ENCODE data around the gene ABLIM3. TPM values are rescaled to one million over a fixed set of nuclear protein-coding genes. Genes with fewer than 3 reads are reported as not detected.
A peak's percentile ranks its signal among the peaks of the same experiment; 100 is the strongest.

ABLIM3 gene
- not detected for total RNA-seq

GRCh38 chr5:149141224-149141956, at the start of gene ABLIM3:
Gene ABLIM3 (plus strand): TSS chr5:149141493. CDS start chr5:149142096, 603 bp downstream.
- peak; percentile 67 for DNase-seq
- CTCF ChIA-PET: interaction anchor here (0.5 to 4.2 kb wide), 32 partner anchors 8 to 408 kb away, joined by 3 to 39 read pairs (median 3); partner anchors contain the start of gene AFAP1L1
- no peak within 1 kb of the TSS for H3K27ac Mint-ChIP-seq
- H3K36me3 Mint-ChIP-seq (ENCODE audit: low read depth): no peaks in the 10 kb centered on the region
- H3K9me3 Mint-ChIP-seq: no peaks in the 10 kb centered on the region
- peak; percentile 97 for ATAC-seq
- intact Hi-C loops (cut with micrococcal nuclease): loop anchor here (2.0 kb wide), 1 partner anchor 127 kb away; no protein-coding TSS in a partner anchor
- H3K27me3 Mint-ChIP-seq: peaks cover 16% of the 10 kb centered on the region
- POLR2A ChIA-PET: no interaction called here
- peak within 1 kb of the TSS; percentile 32 for H3K4me3 Mint-ChIP-seq
- TF ChIP-seq, protein P1, sequence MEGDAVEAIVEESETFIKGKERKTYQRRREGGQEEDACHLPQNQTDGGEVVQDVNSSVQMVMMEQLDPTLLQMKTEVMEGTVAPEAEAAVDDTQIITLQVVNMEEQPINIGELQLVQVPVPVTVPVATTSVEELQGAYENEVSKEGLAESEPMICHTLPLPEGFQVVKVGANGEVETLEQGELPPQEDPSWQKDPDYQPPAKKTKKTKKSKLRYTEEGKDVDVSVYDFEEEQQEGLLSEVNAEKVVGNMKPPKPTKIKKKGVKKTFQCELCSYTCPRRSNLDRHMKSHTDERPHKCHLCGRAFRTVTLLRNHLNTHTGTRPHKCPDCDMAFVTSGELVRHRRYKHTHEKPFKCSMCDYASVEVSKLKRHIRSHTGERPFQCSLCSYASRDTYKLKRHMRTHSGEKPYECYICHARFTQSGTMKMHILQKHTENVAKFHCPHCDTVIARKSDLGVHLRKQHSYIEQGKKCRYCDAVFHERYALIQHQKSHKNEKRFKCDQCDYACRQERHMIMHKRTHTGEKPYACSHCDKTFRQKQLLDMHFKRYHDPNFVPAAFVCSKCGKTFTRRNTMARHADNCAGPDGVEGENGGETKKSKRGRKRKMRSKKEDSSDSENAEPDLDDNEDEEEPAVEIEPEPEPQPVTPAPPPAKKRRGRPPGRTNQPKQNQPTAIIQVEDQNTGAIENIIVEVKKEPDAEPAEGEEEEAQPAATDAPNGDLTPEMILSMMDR (IDR thresholded peaks at IDR 0.05): peak; percentile 88
- no peaks in the 10 kb centered on the region for H3K4me1 Mint-ChIP-seq (ENCODE audit: low read depth)

GRCh38 chr5:149093625-149094024, 47.7 kb upstream of the ABLIM3 start:
- no peak overlapping the region for H3K27ac Mint-ChIP-seq
- TF ChIP-seq, protein P1 (IDR thresholded peaks at IDR 0.05): no peak
- ATAC-seq (no peak), DNase-seq (no peak)
- no peaks in the 10 kb centered on the region for H3K36me3 Mint-ChIP-seq (ENCODE audit: low read depth)
- POLR2A ChIA-PET: no interaction called here
- H3K4me3 Mint-ChIP-seq: no peak overlapping the region
- CTCF ChIA-PET: no interaction called here
- peaks cover 10% of the 10 kb centered on the region for H3K27me3 Mint-ChIP-seq
- peaks cover 13% of the 10 kb centered on the region for H3K9me3 Mint-ChIP-seq
- H3K4me1 Mint-ChIP-seq (ENCODE audit: low read depth): no peaks in the 10 kb centered on the region
- intact Hi-C loops (cut with micrococcal nuclease): no loop called here

DNA sequence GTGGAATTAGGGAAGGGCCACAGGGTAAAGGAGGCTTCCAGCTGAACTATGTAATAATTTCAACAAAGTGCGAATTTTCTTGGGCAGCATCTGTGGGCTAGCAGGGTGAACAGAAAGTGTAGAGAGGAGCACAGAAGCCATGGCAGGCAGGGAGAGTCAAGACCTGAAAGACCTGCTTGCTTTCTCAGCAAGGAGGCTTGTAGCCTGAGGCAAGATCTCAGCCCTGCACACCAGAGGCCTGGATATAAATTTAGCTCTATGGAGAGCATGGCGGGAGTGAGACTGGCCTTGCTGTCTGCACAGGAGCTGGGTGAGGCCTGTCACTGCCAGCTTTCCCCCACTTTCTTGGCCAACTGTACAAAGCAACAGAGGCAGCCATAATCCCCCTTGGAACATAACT, 46.3 kb upstream of the ABLIM3 start:
- CTCF ChIA-PET: interaction anchor here (1.7 kb wide), 1 partner anchor 354 kb away, joined by 3 read pairs; no protein-coding TSS in a partner anchor
- POLR2A ChIA-PET: no interaction called here
- Mint-ChIP-seq H3K27ac (no peak overlapping the region), H3K4me3 (no peak overlapping the region), H3K4me1 (ENCODE audit: low read depth) (no peaks in the 10 kb centered on the region), H3K27me3 (peaks cover 10% of the 10 kb centered on the region), H3K9me3 (peaks cover 21% of the 10 kb centered on the region), H3K36me3 (ENCODE audit: low read depth) (no peaks in the 10 kb centered on the region)
- intact Hi-C loops (cut with micrococcal nuclease): no loop called here
- no peak for ATAC-seq
- TF ChIP-seq, protein P1 (IDR thresholded peaks at IDR 0.05): no peak
- DNase-seq: no peak

GRCh38 chr5:149099920-149100319, 41.4 kb upstream of the ABLIM3 start:
- Mint-ChIP-seq H3K4me1 (ENCODE audit: low read depth) (no peaks in the 10 kb centered on the region), H3K27ac (no peak overlapping the region), H3K9me3 (peaks cover 28% of the 10 kb centered on the region), H3K36me3 (ENCODE audit: low read depth) (no peaks in the 10 kb centered on the region), H3K4me3 (no peak overlapping the region), H3K27me3 (peaks cover 4% of the 10 kb centered on the region)
- CTCF ChIA-PET: no interaction called here
- ATAC-seq: no peak
- POLR2A ChIA-PET: no interaction called here
- DNase-seq: no peak
- TF ChIP-seq, protein P1 (IDR thresholded peaks at IDR 0.05): no peak
- intact Hi-C loops (cut with micrococcal nuclease): no loop called here

- Mint-ChIP-seq H3K4me3 (no peak overlapping the region), H3K27me3 (peaks cover 4% of the 10 kb centered on the region), H3K4me1 (ENCODE audit: low read depth) (no peaks in the 10 kb centered on the region), H3K9me3 (peaks cover 27% of the 10 kb centered on the region), H3K36me3 (ENCODE audit: low read depth) (no peaks in the 10 kb centered on the region), H3K27ac (no peak overlapping the region)
- DNase-seq (no peak), ATAC-seq (no peak)
- CTCF ChIA-PET: interaction anchor here (1.6 kb wide), 1 partner anchor 15 kb away, joined by 6 read pairs; no protein-coding TSS in a partner anchor
- intact Hi-C loops (cut with micrococcal nuclease): no loop called here
- POLR2A ChIA-PET: no interaction called here
- TF ChIP-seq, protein P1 (IDR thresholded peaks at IDR 0.05): no peak
Observed at GRCh38 chr5:149100331-149100730, 41.0 kb upstream of the ABLIM3 start.
